GM23338 (cell line): ENCODE data around the gene ITGA3. TPM values are rescaled to one million over a fixed set of nuclear protein-coding genes. Genes with fewer than 3 reads are reported as not detected.

Source experiments
- ATAC-seq: fragments of 200-7000 bp; cut with Tn5 transposase; 3 replicates; pipeline ENCODE4 v1.9.1; 2020
- DNase-seq: peaks from one replicate; pipeline ENCODE4 v3.0.0-alpha.2; 2015; ENCODE audit warnings: low spot score
- H2AFZ ChIP-seq: fragments of 200-600 bp; sonication (generic); 2 replicates; pipeline ENCODE4 v1.8.0; 2016; ENCODE audit warnings: antibody characterized with exemption, mild to moderate bottlenecking, moderate library complexity
- H3F3A ChIP-seq: fragments of 200-600 bp; sonication (generic); replicated peaks from 2 replicates; pipeline ENCODE4 v1.8.0; 2017; ENCODE audit warnings: antibody characterized with exemption, mixed run types, low read depth
- H3K27ac ChIP-seq: fragments of 200-600 bp; sonication (generic); 2 replicates; pipeline ENCODE4 v1.6.1; 2016; ENCODE audit warnings: low read depth
- H3K27me3 ChIP-seq: fragments of 200-600 bp; sonication (generic); 2 replicates; pipeline ENCODE4 v1.8.0; 2016; ENCODE audit warnings: mild to moderate bottlenecking, mixed run types, moderate library complexity; ENCODE audit not compliant: insufficient read depth
- H3K36me3 ChIP-seq: fragments of 200-600 bp; sonication (generic); 2 replicates; pipeline ENCODE4 v1.8.0; 2016; ENCODE audit warnings: mild to moderate bottlenecking; ENCODE audit not compliant: insufficient read depth
- H3K4me1 ChIP-seq: fragments of 200-600 bp; sonication (generic); 2 replicates; pipeline ENCODE4 v1.8.0; 2016; ENCODE audit warnings: mild to moderate bottlenecking, moderate library complexity; ENCODE audit not compliant: insufficient read depth
- H3K4me2 ChIP-seq: fragments of 200-600 bp; sonication (generic); 2 replicates; pipeline ENCODE4 v1.7.1; 2017; ENCODE audit warnings: mixed run types
- H3K4me3 ChIP-seq: fragments of 200-600 bp; sonication (generic); 2 replicates; pipeline ENCODE4 v1.6.1; 2016; ENCODE audit warnings: mixed run types
- H3K79me2 ChIP-seq: fragments of 200-600 bp; sonication (generic); replicated peaks from 2 replicates; pipeline ENCODE4 v1.8.0; 2017; ENCODE audit warnings: mild to moderate bottlenecking; ENCODE audit not compliant: insufficient read depth
- H3K9me2 ChIP-seq: fragments of 200-600 bp; sonication (generic); 2 replicates; pipeline ENCODE4 v1.8.0; 2017; ENCODE audit not compliant: insufficient read depth
- H4K20me1 ChIP-seq: fragments of 200-600 bp; sonication (generic); replicated peaks from 2 replicates; pipeline ENCODE4 v1.8.0; 2017; ENCODE audit warnings: mild to moderate bottlenecking; ENCODE audit not compliant: insufficient read depth
- H3K27ac Mint-ChIP-seq: 2 replicates; pipeline ENCODE4 v1.8.0; 2020; ENCODE audit warnings: inconsistent platforms, mild to moderate bottlenecking, moderate library complexity, mixed read lengths
- H3K27me3 Mint-ChIP-seq: 3 replicates; pipeline ENCODE4 v1.8.0; 2022; ENCODE audit warnings: low read depth, mild to moderate bottlenecking, moderate library complexity, mixed read lengths, inconsistent platforms; ENCODE audit not compliant: insufficient read depth, poor library complexity
- H3K36me3 Mint-ChIP-seq: 3 replicates; pipeline ENCODE4 v1.8.0; 2021; ENCODE audit warnings: low read depth, mild to moderate bottlenecking, inconsistent platforms, moderate library complexity, mixed read lengths
- H3K4me1 Mint-ChIP-seq: 3 replicates; pipeline ENCODE4 v1.8.0; 2020; ENCODE audit warnings: mild to moderate bottlenecking, inconsistent platforms, mixed read lengths
- H3K4me3 Mint-ChIP-seq: 3 replicates; pipeline ENCODE4 v1.8.0; 2021; ENCODE audit warnings: moderate library complexity, mild to moderate bottlenecking, inconsistent platforms, mixed read lengths
- H3K9me3 Mint-ChIP-seq: 3 replicates; pipeline ENCODE4 v1.8.0; 2020; ENCODE audit warnings: moderate library complexity, mild to moderate bottlenecking, inconsistent platforms, mixed read lengths
- CREB1 ChIP-seq: fragments of 250-450 bp; sonication (Bioruptor Pico); IDR thresholded peaks from 2 replicates; pipeline ENCODE4 v1.5.0; 2020; ENCODE audit warnings: low read depth, mild to moderate bottlenecking, moderate library complexity
- EZH2 ChIP-seq: fragments of 200-600 bp; sonication (generic); IDR thresholded peaks from one replicate; pipeline ENCODE4 v1.8.0; 2017; ENCODE audit warnings: antibody characterized with exemption, mild to moderate bottlenecking, low read depth; ENCODE audit not compliant: unreplicated experiment
- JUNB ChIP-seq: IDR thresholded peaks from one replicate; pipeline ENCODE4 v1.6.1; 2016; ENCODE audit warnings: antibody characterized with exemption; ENCODE audit not compliant: unreplicated experiment
- NANOG ChIP-seq: IDR thresholded peaks from 2 replicates; pipeline ENCODE4 v1.6.1; 2016; ENCODE audit warnings: antibody characterized with exemption, borderline replicate concordance
- STAT1 ChIP-seq: IDR thresholded peaks from one replicate; pipeline ENCODE4 v1.6.1; 2016; ENCODE audit warnings: antibody characterized with exemption; ENCODE audit not compliant: unreplicated experiment
- polyA plus RNA-seq: library from polyadenylated mRNA; unstranded; fragments of >200 nt; fragmentation: Nextera tagmentation; extraction: Ambion mirVana; gene quantifications from 2 replicates; pipeline ENCODE4 v1.2.1, GENCODE V29; 2016
- total RNA-seq: library from RNA; depleted of rRNA; stranded (reverse); fragments of >200 nt; shearing (Covaris generic); gene quantifications from 2 replicates; pipeline ENCODE4 v1.2.3, GENCODE V29; 2014
- TF ChIP-seq, protein P1 (sequence below): fragments of 250-450 bp; sonication (Bioruptor Pico); IDR thresholded peaks from 2 replicates; pipeline ENCODE4 v1.5.0; 2020; ENCODE audit warnings: mild to moderate bottlenecking, moderate library complexity
- TF ChIP-seq, protein P2 (sequence below): IDR thresholded peaks from one replicate; pipeline ENCODE4 v1.6.1; 2018; ENCODE audit warnings: antibody characterized with exemption; ENCODE audit not compliant: unreplicated experiment
- TF ChIP-seq, protein P3 (sequence below): IDR thresholded peaks from 2 replicates; pipeline ENCODE4 v1.6.1; 2016; ENCODE audit warnings: antibody characterized with exemption

ITGA3 gene
- total and polyA plus RNA-seq, 2 experiments from 2014 or later = 9.6 to 28.3 TPM

DNA sequence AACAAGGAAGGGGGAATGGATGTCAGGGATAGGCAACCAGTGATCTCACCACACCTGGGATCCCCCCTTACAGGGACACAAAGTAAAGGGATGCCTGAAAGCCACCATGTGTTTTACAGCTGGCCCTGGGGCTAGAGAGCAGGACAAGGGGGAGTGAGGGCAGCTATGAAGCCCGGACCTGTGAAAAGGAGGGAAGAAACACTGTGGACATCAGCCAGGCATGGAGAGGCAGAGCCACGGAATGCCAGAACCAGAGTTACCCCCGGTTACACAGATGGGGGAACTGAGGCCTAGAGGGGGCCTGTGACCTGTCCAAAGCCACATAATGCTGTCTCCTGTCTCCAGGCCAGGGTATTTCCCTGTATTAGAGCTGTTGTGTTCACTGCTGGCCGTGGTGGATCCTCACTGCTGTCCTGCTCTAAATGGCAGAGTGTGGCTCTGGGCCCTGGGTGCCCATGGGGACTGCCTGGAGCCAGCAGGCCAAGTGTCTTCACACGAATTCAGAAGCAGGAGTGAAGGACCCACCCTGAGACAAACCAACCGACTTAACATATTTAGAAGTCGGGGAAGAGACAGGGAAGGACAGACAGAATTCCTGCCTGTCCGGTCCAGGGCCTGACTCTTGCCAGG is 29.7 kb upstream of the ITGA3 start:
- peaks cover 3% of the 10 kb centered on the region; the same call in 1 of the 2 replicates for H3K9me2 ChIP-seq
- Mint-ChIP-seq H3K4me3 (no peak overlapping the region), H3K4me1 (peaks cover 24% of the 10 kb centered on the region), H3K9me3 (no peaks in the 10 kb centered on the region; the same call in 2 of the 3 replicates), H3K36me3 (no peaks in the 10 kb centered on the region), H3K27ac (no peak overlapping the region), H3K27me3 (peaks cover 16% of the 10 kb centered on the region)
- H3K4me3 ChIP-seq = no peak overlapping the region
- H3F3A ChIP-seq = peaks cover 17% of the 10 kb centered on the region
- ATAC-seq = no peak
- H3K4me1 ChIP-seq = peaks cover 18% of the 10 kb centered on the region
- no peak overlapping the region for H3K27ac ChIP-seq
- no peak overlapping the region for H2AFZ ChIP-seq
- no peaks in the 10 kb centered on the region for H3K36me3 ChIP-seq
- TF ChIP-seq EZH2 (no peak), CREB1 (CRISPR knock-in tag) (no peak), NANOG (no peak), STAT1 (no peak), JUNB (no peak)
- TF ChIP-seq, protein P1, sequence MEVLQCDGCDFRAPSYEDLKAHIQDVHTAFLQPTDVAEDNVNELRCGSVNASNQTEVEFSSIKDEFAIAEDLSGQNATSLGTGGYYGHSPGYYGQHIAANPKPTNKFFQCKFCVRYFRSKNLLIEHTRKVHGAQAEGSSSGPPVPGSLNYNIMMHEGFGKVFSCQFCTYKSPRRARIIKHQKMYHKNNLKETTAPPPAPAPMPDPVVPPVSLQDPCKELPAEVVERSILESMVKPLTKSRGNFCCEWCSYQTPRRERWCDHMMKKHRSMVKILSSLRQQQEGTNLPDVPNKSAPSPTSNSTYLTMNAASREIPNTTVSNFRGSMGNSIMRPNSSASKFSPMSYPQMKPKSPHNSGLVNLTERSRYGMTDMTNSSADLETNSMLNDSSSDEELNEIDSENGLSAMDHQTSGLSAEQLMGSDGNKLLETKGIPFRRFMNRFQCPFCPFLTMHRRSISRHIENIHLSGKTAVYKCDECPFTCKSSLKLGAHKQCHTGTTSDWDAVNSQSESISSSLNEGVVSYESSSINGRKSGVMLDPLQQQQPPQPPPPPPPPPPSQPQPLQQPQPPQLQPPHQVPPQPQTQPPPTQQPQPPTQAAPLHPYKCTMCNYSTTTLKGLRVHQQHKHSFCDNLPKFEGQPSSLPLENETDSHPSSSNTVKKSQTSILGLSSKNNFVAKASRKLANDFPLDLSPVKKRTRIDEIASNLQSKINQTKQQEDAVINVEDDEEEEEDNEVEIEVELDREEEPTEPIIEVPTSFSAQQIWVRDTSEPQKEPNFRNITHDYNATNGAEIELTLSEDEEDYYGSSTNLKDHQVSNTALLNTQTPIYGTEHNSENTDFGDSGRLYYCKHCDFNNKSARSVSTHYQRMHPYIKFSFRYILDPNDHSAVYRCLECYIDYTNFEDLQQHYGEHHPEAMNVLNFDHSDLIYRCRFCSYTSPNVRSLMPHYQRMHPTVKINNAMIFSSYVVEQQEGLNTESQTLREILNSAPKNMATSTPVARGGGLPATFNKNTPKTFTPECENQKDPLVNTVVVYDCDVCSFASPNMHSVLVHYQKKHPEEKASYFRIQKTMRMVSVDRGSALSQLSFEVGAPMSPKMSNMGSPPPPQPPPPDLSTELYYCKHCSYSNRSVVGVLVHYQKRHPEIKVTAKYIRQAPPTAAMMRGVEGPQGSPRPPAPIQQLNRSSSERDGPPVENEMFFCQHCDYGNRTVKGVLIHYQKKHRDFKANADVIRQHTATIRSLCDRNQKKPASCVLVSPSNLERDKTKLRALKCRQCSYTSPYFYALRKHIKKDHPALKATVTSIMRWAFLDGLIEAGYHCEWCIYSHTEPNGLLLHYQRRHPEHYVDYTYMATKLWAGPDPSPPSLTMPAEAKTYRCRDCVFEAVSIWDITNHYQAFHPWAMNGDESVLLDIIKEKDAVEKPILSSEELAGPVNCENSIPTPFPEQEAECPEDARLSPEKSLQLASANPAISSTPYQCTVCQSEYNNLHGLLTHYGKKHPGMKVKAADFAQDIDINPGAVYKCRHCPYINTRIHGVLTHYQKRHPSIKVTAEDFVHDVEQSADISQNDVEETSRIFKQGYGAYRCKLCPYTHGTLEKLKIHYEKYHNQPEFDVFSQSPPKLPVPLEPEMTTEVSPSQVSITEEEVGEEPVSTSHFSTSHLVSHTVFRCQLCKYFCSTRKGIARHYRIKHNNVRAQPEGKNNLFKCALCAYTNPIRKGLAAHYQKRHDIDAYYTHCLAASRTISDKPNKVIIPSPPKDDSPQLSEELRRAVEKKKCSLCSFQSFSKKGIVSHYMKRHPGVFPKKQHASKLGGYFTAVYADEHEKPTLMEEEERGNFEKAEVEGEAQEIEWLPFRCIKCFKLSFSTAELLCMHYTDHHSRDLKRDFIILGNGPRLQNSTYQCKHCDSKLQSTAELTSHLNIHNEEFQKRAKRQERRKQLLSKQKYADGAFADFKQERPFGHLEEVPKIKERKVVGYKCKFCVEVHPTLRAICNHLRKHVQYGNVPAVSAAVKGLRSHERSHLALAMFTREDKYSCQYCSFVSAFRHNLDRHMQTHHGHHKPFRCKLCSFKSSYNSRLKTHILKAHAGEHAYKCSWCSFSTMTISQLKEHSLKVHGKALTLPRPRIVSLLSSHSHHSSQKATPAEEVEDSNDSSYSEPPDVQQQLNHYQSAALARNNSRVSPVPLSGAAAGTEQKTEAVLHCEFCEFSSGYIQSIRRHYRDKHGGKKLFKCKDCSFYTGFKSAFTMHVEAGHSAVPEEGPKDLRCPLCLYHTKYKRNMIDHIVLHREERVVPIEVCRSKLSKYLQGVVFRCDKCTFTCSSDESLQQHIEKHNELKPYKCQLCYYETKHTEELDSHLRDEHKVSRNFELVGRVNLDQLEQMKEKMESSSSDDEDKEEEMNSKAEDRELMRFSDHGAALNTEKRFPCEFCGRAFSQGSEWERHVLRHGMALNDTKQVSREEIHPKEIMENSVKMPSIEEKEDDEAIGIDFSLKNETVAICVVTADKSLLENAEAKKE = no peak
- TF ChIP-seq, protein P2, sequence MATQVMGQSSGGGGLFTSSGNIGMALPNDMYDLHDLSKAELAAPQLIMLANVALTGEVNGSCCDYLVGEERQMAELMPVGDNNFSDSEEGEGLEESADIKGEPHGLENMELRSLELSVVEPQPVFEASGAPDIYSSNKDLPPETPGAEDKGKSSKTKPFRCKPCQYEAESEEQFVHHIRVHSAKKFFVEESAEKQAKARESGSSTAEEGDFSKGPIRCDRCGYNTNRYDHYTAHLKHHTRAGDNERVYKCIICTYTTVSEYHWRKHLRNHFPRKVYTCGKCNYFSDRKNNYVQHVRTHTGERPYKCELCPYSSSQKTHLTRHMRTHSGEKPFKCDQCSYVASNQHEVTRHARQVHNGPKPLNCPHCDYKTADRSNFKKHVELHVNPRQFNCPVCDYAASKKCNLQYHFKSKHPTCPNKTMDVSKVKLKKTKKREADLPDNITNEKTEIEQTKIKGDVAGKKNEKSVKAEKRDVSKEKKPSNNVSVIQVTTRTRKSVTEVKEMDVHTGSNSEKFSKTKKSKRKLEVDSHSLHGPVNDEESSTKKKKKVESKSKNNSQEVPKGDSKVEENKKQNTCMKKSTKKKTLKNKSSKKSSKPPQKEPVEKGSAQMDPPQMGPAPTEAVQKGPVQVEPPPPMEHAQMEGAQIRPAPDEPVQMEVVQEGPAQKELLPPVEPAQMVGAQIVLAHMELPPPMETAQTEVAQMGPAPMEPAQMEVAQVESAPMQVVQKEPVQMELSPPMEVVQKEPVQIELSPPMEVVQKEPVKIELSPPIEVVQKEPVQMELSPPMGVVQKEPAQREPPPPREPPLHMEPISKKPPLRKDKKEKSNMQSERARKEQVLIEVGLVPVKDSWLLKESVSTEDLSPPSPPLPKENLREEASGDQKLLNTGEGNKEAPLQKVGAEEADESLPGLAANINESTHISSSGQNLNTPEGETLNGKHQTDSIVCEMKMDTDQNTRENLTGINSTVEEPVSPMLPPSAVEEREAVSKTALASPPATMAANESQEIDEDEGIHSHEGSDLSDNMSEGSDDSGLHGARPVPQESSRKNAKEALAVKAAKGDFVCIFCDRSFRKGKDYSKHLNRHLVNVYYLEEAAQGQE = no peak
- TF ChIP-seq, protein P3, sequence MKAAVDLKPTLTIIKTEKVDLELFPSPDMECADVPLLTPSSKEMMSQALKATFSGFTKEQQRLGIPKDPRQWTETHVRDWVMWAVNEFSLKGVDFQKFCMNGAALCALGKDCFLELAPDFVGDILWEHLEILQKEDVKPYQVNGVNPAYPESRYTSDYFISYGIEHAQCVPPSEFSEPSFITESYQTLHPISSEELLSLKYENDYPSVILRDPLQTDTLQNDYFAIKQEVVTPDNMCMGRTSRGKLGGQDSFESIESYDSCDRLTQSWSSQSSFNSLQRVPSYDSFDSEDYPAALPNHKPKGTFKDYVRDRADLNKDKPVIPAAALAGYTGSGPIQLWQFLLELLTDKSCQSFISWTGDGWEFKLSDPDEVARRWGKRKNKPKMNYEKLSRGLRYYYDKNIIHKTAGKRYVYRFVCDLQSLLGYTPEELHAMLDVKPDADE = no peak
- no peaks in the 10 kb centered on the region for H3K79me2 ChIP-seq
- H4K20me1 ChIP-seq = no peaks in the 10 kb centered on the region
- H3K4me2 ChIP-seq = no peak overlapping the region
- H3K27me3 ChIP-seq = no peaks in the 10 kb centered on the region
- DNase-seq = no peak
